T-cell (primary cell): ENCODE results near the gene APRT. TPM values are rescaled to one million over a fixed set of nuclear protein-coding genes. Genes with fewer than 3 reads are reported as not detected.

Source experiments
- ATAC-seq, 4 experiments: fragments of 200-7000 bp in 3 of 4; fragments of 150-1000 bp in 1 of 4; cut with Tn5 transposase; replicated peaks in 1 of 4; 1 replicate in 3 of 4; 2 replicates in 1 of 4; pipeline ENCODE4 v1.10.0; 2021; ENCODE audit warnings: moderate library complexity in 3 of 4, mild to moderate bottlenecking in 2 of 4, moderate number of reproducible peaks in 1 of 4
- CTCF ChIA-PET, 2 donors: fragments of 300-600 bp; sonication (Branson Sonifier 250); formaldehyde crosslinking; loops; one replicate each; lab custom pipeline; 2022; ENCODE audit warnings: antibody characterized with exemption in 2 of 2; lab: Charles Lee
- POLR2A ChIA-PET, 2 donors: fragments of 300-600 bp; sonication (Branson Sonifier 250); formaldehyde crosslinking; loops; one replicate each; lab custom pipeline; 2022; ENCODE audit warnings: antibody characterized with exemption in 2 of 2; lab: Charles Lee
- DNase-seq, 35 experiments: peaks; one replicate each; pipeline versions ENCODE4 v3.0.0 to v3.0.0-alpha.2; 2013 to 2023
- H3K27ac ChIP-seq: one replicate; pipeline ENCODE4 v1.5.1; 2013; ENCODE audit warnings: low read length
- H3K27me3 ChIP-seq, 2 experiments: replicated peaks in 1 of 2; 1 replicate in 1 of 2; 2 replicates in 1 of 2; pipeline versions ENCODE4 v1.6.1 to v1.7.0; 2013; ENCODE audit warnings: low read length in 1 of 2, mixed read lengths in 1 of 2; ENCODE audit not compliant: control insufficient read depth in 2 of 2, insufficient read depth in 2 of 2; ENCODE audit errors: extremely low read depth in 1 of 2
- H3K36me3 ChIP-seq, 2 donors: 1 replicate in 1 of 2; 2 replicates in 1 of 2; pipeline versions ENCODE4 v1.6.1 to v1.7.0; 2013; ENCODE audit warnings: low read length in 1 of 2; ENCODE audit not compliant: control insufficient read depth in 2 of 2, insufficient read depth in 1 of 2; ENCODE audit errors: extremely low read depth in 1 of 2
- H3K4me1 ChIP-seq, 2 experiments: 1 replicate in 1 of 2; 2 replicates in 1 of 2; pipeline versions ENCODE4 v1.6.1 to v1.7.0; 2013; ENCODE audit warnings: low read length in 2 of 2, mixed read lengths in 1 of 2; ENCODE audit not compliant: insufficient read depth in 2 of 2, control insufficient read depth in 1 of 2; ENCODE audit errors: extremely low read depth in 1 of 2
- H3K4me3 ChIP-seq, 2 donors: 1 replicate in 1 of 2; 2 replicates in 1 of 2; pipeline versions ENCODE4 v1.5.1 to v1.7.0; 2013; ENCODE audit warnings: mild to moderate bottlenecking in 2 of 2, low read length in 1 of 2, moderate library complexity in 1 of 2; ENCODE audit not compliant: control insufficient read depth in 1 of 2; ENCODE audit errors: extremely low read depth in 1 of 2
- H3K9me3 ChIP-seq: 2 replicates; pipeline ENCODE4 v1.7.0; 2013
- H3K27ac Mint-ChIP-seq, 2 donors: one replicate each; pipeline ENCODE4 v1.8.0; 2020 to 2021; ENCODE audit warnings: mild to moderate bottlenecking in 2 of 2, mixed read lengths in 2 of 2
- H3K27me3 Mint-ChIP-seq, 2 donors: one replicate each; pipeline ENCODE4 v1.8.0; 2021 to 2022; ENCODE audit warnings: mixed read lengths in 2 of 2
- H3K36me3 Mint-ChIP-seq: one replicate; pipeline ENCODE4 v1.8.0; 2021; ENCODE audit warnings: mixed read lengths
- H3K4me1 Mint-ChIP-seq, 3 donors: one replicate each; pipeline ENCODE4 v1.8.0; 2020 to 2022; ENCODE audit warnings: mixed read lengths in 3 of 3, mild to moderate bottlenecking in 1 of 3
- H3K4me3 Mint-ChIP-seq, 3 donors: one replicate each; pipeline ENCODE4 v1.8.0; 2020 to 2022; ENCODE audit warnings: mild to moderate bottlenecking in 3 of 3, mixed read lengths in 3 of 3, moderate library complexity in 3 of 3
- H3K9me3 Mint-ChIP-seq, 3 donors: one replicate each; pipeline ENCODE4 v1.8.0; 2020 to 2022; ENCODE audit warnings: mixed read lengths in 3 of 3
- WGBS: methylation state at CpG from one replicate; pipeline ENCODE4 v1.1.5; 2013; ENCODE audit warnings: missing lambda C conversion rate; ENCODE audit not compliant: insufficient coverage; 5-methylcytosine and 5-hydroxymethylcytosine counted together
- total RNA-seq, 35 experiments: library from RNA in 6 of 35; stranded (reverse) in 6 of 35; fragments of 120-200 nt in 1 of 35; gene quantifications; one replicate each; pipeline versions ENCODE4 v1.2.1 to v1.2.4 and lab custom pipeline; 2013 to 2026

Gene APRT
- total RNA-seq, 5 donors from 2014 or later (not counting 1 experiment from before 2014, with no cell fraction given) = 166 to 245 (median 228) TPM

DNA sequence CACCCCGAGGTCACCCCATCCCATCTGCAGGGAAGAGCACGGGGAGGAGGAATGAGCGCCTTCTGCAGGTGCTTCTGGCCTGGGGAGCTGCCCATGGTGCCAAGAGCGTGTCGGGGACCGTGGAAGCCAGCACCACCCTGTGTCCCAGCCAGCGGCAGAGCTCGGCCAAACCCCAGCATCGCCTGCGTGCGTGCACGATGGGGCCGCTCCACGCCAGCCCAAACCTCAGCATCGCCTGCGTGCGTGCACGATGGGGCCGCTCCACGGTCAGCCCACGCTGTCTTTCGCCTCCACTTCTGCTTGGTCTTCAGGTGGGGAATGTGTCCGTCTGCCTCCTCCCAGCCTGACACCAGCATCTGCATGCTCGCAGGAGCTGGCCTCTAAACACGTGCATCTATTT lies 31.1 kb upstream of the APRT start:
- Histone ChIP-seq H3K36me3 (peaks cover 0 to 25% of the 10 kb centered on the region in 2 donors), H3K27ac (no peak overlapping the region), H3K9me3 (no peaks in the 10 kb centered on the region), H3K27me3 (no peaks in the 10 kb centered on the region), H3K4me1 (no peaks in the 10 kb centered on the region), H3K4me3 (no peak overlapping the region)
- Mint-ChIP-seq H3K4me1 (no peaks in the 10 kb centered on the region), H3K27me3 (no peaks in the 10 kb centered on the region), H3K4me3 (no peak overlapping the region), H3K9me3 (no peaks in the 10 kb centered on the region), H3K36me3 (peaks cover 7% of the 10 kb centered on the region), H3K27ac (no peak overlapping the region)
- ATAC-seq (no peak), DNase-seq (no peak)
- 95% methylated on average over 25 of the region's 25 CpGs for WGBS
- ChIA-PET CTCF (no interaction called here), POLR2A (no interaction called here)

DNA sequence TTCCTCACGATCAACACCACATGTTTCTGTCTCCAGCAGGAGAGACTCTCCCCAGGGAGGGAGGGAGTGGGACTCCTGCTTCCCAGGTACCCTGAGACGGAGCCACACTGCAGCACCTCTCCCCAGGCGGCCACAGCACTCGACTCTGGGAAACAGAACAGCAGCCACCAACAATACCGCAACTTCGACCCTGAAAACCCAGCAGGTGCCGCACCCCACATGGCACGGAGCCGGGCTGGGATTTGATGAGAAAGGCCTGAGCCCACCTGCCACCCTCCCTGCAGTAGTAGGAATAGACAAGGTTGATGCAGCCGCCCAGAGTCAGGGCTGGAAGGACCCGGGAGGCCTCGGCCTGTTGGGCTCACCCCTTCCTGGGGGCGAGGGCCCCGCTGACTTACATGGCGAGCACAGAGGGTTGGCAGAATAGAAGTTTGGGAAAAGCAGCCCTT lies 30.6 kb upstream of the APRT start:
- H3K36me3 Mint-ChIP-seq = peaks cover 7% of the 10 kb centered on the region
- H3K4me3 ChIP-seq = no peak overlapping the region
- ChIA-PET POLR2A (no interaction called here), CTCF (no interaction called here)
- 100% methylated on average over 4 of the region's 15 CpGs for WGBS
- ATAC-seq (no peak), DNase-seq (no peak)
- no peaks in the 10 kb centered on the region for H3K9me3 Mint-ChIP-seq
- H3K27me3 ChIP-seq = no peaks in the 10 kb centered on the region
- no peaks in the 10 kb centered on the region for H3K27me3 Mint-ChIP-seq
- H3K4me1 Mint-ChIP-seq = no peaks in the 10 kb centered on the region
- H3K4me3 Mint-ChIP-seq = no peak overlapping the region
- H3K4me1 ChIP-seq = no peaks in the 10 kb centered on the region
- peaks cover 0 to 25% of the 10 kb centered on the region in 2 donors for H3K36me3 ChIP-seq
- H3K27ac ChIP-seq = no peak overlapping the region
- no peak overlapping the region for H3K27ac Mint-ChIP-seq
- H3K9me3 ChIP-seq = no peaks in the 10 kb centered on the region

DNA sequence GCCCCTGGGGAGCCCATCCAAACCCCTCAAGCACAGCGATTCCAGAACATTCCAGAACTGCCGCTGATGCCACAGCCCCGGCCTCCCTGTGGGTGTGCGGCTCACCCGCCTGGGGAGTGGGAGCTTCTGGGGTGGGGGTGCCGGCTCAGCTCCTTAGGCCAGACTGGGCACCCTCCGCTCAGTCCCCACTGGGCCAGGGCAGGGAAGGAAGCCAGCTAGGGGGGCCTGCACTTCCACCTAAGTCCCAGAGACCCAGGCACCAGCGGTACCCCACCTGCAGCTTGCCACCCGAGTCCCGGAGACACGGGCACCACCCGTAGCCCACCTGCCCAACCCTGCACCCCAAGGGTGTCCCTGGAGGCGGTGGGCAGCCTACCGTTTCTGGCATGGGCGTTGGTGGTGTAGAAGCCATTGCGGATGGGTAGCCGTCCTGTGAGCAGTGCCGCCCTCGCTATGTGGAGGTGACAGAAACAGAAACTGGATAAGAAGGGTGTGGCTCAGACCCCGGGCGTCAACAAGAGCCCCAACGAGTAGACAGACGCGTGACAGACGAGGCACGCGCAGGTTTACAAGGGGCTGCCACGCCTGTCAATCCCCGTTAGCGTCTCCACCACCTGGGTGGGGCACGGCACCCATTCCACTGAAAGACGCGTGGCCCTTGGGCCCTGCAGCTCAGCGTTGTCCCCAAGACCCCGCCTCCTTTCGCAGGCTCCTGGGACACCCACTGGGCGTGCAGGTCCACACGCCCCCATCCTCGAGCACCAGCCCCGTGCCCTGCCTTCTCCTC lies 30.0 kb upstream of the APRT start:
- CTCF ChIA-PET = no interaction called here
- no peaks in the 10 kb centered on the region for H3K27me3 Mint-ChIP-seq
- no peak overlapping the region for H3K4me3 Mint-ChIP-seq

DNA sequence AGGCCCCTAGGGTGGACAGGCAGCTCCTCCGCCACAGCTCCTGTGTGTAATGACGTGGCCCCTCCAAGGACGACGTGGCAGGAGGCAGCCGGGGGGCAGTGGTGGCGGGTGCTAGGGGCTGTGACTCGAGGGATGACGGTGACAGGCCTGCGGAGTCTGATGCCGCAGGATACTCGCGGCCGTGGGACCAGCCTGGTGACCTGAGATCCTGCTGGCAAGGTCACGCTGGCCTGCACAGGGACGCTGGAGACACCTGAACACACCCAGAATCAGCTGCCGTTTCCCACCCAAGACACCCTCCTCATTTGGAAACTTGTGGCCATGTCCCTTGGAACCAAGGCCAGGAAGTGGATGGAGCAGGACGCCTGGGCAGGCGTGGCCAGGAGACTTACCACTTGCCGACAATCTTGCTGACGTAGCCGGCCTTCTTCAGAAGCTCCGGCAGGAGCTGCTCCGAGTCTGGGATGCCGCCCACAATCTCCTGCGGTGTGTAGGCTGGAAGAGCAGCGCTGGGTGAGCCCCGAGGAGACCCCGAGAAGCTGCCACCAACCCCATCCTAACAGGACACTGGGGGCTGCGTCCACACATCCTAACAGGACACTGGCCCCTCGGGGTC lies 29.0 kb upstream of the APRT start:
- peaks cover 0 to 25% of the 10 kb centered on the region in 2 donors for H3K36me3 ChIP-seq
- no peaks in the 10 kb centered on the region for H3K4me1 ChIP-seq
- DNase-seq (no peak), ATAC-seq (no peak)
- Mint-ChIP-seq H3K4me3 (no peak overlapping the region), H3K9me3 (no peaks in the 10 kb centered on the region), H3K27ac (no peak overlapping the region), H3K4me1 (no peaks in the 10 kb centered on the region), H3K36me3 (peaks cover 4% of the 10 kb centered on the region), H3K27me3 (no peaks in the 10 kb centered on the region)
- ChIA-PET CTCF (no interaction called here), POLR2A (no interaction called here)
- H3K9me3 ChIP-seq = no peaks in the 10 kb centered on the region
- 97% methylated on average over 30 of the region's 30 CpGs for WGBS
- H3K27ac ChIP-seq = no peak overlapping the region
- no peaks in the 10 kb centered on the region for H3K27me3 ChIP-seq
- H3K4me3 ChIP-seq = no peak overlapping the region

More for the DNA sequence above, 30.0 kb upstream of the APRT start:
- peaks cover 7% of the 10 kb centered on the region for H3K36me3 Mint-ChIP-seq
- H3K36me3 ChIP-seq = peaks cover 0 to 25% of the 10 kb centered on the region in 2 donors
- H3K9me3 Mint-ChIP-seq = no peaks in the 10 kb centered on the region
- no peaks in the 10 kb centered on the region for H3K9me3 ChIP-seq
- no peak overlapping the region for H3K4me3 ChIP-seq
- H3K27me3 ChIP-seq = no peaks in the 10 kb centered on the region
- ATAC-seq (no peak), DNase-seq (no peak)
- no peaks in the 10 kb centered on the region for H3K4me1 Mint-ChIP-seq
- POLR2A ChIA-PET = no interaction called here
- WGBS = 74% methylated on average over 25 of the region's 40 CpGs
- H3K27ac ChIP-seq = no peak overlapping the region
- no peak overlapping the region for H3K27ac Mint-ChIP-seq
- no peaks in the 10 kb centered on the region for H3K4me1 ChIP-seq

DNA sequence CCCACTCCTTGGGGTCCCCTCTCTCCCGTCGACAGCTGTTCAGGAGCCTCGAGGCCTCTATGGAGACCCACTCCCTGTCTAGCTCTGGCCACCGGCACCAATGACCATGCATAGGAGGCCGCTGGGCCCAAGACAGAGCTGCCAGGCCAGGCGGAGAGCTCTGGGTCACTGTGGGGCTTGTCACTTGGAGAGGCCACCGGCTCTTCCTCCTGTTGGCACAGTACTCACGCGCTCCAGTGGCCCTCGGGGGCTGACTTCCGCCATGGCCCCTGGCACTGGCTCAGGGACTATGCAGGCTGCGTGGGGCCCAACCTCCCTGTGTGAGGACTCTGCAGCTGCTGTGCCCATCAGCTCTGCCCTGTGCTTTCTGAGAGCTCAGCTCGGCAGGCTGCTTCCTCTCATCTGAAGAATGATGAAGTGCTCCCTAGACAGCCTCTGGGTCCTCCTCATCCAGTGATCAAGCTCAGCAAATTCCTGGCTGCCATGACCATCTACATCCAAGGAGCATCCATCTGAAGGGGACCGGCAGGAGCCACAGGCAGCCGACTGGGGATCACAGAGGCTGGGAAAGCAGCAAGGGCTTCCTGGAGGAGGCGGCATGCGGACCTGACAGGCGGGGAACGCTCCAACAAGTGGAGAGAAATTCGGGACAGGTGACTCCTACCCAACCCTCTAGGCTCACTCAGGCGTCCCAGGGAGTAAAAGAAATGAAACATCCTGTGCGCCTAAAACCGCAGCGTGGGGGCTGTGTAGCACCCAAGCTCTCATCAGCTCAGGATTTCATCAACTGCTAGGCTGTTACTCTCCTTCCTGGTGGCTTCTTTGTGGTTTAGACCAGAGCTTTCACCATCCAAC lies 28.2 kb upstream of the APRT start:
- no peak for DNase-seq
- CTCF ChIA-PET = no interaction called here
- H3K9me3 ChIP-seq = no peaks in the 10 kb centered on the region
- Mint-ChIP-seq H3K27me3 (no peaks in the 10 kb centered on the region), H3K9me3 (no peaks in the 10 kb centered on the region), H3K4me3 (no peak overlapping the region), H3K4me1 (no peaks in the 10 kb centered on the region), H3K36me3 (peaks cover 4% of the 10 kb centered on the region), H3K27ac (no peak overlapping the region)
- no peak overlapping the region for H3K27ac ChIP-seq
- H3K36me3 ChIP-seq = peaks cover 0 to 26% of the 10 kb centered on the region in 2 donors
- no peak for ATAC-seq
- no peaks in the 10 kb centered on the region for H3K4me1 ChIP-seq
- POLR2A ChIA-PET = no interaction called here
- WGBS = 97% methylated on average over 16 of the region's 24 CpGs
- H3K27me3 ChIP-seq = no peaks in the 10 kb centered on the region
- H3K4me3 ChIP-seq = no peak overlapping the region

DNA sequence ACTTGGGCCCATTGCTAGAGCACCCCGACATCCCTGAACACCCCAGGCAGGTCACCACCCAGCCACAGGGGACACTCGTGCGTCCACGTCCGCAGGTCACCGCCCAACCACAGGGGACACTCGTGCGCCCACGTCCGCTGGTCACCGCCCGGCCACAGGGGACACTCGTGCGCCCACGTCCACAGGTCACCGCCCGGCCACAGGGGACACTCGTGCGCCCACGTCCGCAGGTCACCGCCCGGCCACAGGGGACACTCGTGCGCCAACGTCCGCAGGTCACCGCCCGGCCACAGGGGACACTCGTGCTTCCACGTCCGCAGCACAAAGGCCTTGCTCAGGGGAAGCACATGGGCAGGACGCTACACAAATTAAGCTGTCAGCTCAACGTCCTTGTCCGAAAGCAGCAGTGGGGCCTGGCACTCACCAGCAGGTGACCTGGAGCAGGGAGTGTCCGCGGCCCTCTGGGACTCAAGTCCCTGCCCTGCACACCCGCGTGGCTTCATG lies 27.4 kb upstream of the APRT start:
- ChIA-PET CTCF (interaction anchor here in 1 of 2 donors (0.7 kb wide), 1 partner anchor 345 kb away, joined by 3 read pairs; no protein-coding TSS in a partner anchor), POLR2A (no interaction called here)
- peaks cover 4% of the 10 kb centered on the region for H3K36me3 Mint-ChIP-seq
- Histone ChIP-seq H3K4me3 (no peak overlapping the region), H3K27me3 (no peaks in the 10 kb centered on the region), H3K36me3 (peaks cover 0 to 28% of the 10 kb centered on the region in 2 donors), H3K9me3 (no peaks in the 10 kb centered on the region), H3K4me1 (no peaks in the 10 kb centered on the region), H3K27ac (no peak overlapping the region)
- H3K27ac Mint-ChIP-seq = no peak overlapping the region
- no peak for DNase-seq
- no peak overlapping the region for H3K4me3 Mint-ChIP-seq
- no peaks in the 10 kb centered on the region for H3K4me1 Mint-ChIP-seq
- 96% methylated on average over 34 of the region's 39 CpGs for WGBS
- H3K9me3 Mint-ChIP-seq = no peaks in the 10 kb centered on the region
- no peaks in the 10 kb centered on the region for H3K27me3 Mint-ChIP-seq
- no peak for ATAC-seq
